ENCODE results near the gene ASGR1. TPM values are rescaled to one million over a fixed set of nuclear protein-coding genes. Genes with fewer than 3 reads are reported as not detected.
A peak's percentile ranks its signal among the peaks of the same experiment; 100 is the strongest.

Gene ASGR1
- total RNA-seq, 2 experiments from 2014 or later, result 0.64 to 0.85 TPM

DNA sequence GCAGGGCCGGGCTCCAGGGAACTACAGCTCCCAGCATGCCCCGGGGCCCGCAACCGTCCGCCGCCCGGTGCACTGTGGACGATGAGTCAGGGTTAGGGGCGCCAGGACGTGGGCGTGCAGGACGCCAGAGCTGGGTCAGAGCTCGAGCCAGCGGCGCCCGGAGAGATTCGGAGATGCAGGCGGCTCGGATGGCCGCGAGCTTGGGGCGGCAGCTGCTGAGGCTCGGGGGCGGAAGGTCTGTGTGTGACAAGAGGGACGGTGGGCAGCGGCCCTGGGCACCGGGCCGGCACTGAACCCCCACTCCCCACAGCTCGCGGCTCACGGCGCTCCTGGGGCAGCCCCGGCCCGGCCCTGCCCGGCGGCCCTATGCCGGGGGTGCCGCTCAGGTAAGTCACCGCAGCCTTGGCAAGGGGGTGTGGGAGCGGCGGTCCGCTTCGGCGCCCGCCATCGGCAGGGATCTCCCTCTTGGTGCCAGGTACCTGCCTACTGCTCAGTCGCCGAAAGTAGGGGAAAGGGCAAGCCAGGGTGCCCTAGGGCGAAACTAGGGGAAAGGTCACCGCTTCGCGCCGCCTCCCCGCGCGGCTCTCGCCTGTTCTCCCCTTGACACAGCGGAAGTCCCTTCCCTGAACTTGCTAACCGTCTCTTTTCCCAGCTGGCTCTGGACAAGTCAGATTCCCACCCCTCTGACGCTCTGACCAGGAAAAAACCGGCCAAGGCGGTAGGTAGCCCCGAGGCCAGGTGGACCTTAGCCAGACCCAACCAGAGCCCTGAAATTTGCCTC, 40.8 kb upstream of the ASGR1 start, which contains the start of the genes ACADVL and DLG4:
Gene ACADVL, plus strand, starts transcription at position 127 of the 781 bp plus-strand sequence. Its CDS starts 47 bp downstream, at position 174.
Gene DLG4, minus strand, starts transcription at position 25 of the 781 bp plus-strand sequence.
- no peak for TF ChIP-seq CTCF (IDR thresholded peaks at IDR 0.05)
- ChIA-PET POLR2A (interaction anchor here (0.6 to 13.1 kb wide), 14 partner anchors 14 to 1801 kb away, joined by 3 to 234 read pairs (median 4); partner anchors contain the start of genes CTDNEP1, DVL2, ELP5 and GABARAP), CTCF (interaction anchor here (0.5 to 3.4 kb wide), 19 partner anchors 14 to 174 kb away, joined by 3 to 31 read pairs (median 4); partner anchors contain the start of genes ACAP1, DVL2, GABARAP and NEURL4)
- intact Hi-C loops (cut with DNase I, micrococcal nuclease), result loop anchor here (1.0 to 5.0 kb wide), 4 partner anchors 17 to 87 kb away; partner anchors contain the start of genes CTDNEP1 (in 1 of the 2), EIF5A (in 1 of the 2) and ELP5 (in 1 of the 2)
- peaks cover 61% of the 10 kb centered on the region for H3K4me1 ChIP-seq (ENCODE audit: insufficient read depth, low read length)
- no peaks in the 10 kb centered on the region for H3K9me3 ChIP-seq (ENCODE audit: control insufficient read depth in 1 of 2, insufficient read depth in 1 of 2, low read length in 2 of 2)
- Mint-ChIP-seq H3K27me3 (no peaks in the 10 kb centered on the region), H3K4me3 (peak within 1 kb of the TSS; percentile 95), H3K9me3 (no peaks in the 10 kb centered on the region), H3K4me1 (ENCODE audit: low read depth) (peaks cover 54% of the 10 kb centered on the region), H3K27ac (peak within 1 kb of the TSS; percentile 76), H3K36me3 (ENCODE audit: low read depth) (peaks cover 17% of the 10 kb centered on the region)
- H3K36me3 ChIP-seq (ENCODE audit: insufficient read depth, low read length), result peaks cover 35% of the 10 kb centered on the region
- H3K4me3 ChIP-seq (ENCODE audit: low read length), result peak within 1 kb of the TSS; percentile 70
- peak within 1 kb of the TSS; percentile 75 to 79 for H3K27ac ChIP-seq (ENCODE audit: low read depth in 1 of 2, low read length in 2 of 2)
- peak; percentile 50 for ATAC-seq (ENCODE audit: poor library complexity)
- H3K27me3 ChIP-seq (ENCODE audit: control insufficient read depth in 1 of 2, insufficient read depth in 2 of 2, low read length in 2 of 2), result no peaks in the 10 kb centered on the region
- DNase-seq, result peak; percentile 53 to 86 (median 74)

DNA sequence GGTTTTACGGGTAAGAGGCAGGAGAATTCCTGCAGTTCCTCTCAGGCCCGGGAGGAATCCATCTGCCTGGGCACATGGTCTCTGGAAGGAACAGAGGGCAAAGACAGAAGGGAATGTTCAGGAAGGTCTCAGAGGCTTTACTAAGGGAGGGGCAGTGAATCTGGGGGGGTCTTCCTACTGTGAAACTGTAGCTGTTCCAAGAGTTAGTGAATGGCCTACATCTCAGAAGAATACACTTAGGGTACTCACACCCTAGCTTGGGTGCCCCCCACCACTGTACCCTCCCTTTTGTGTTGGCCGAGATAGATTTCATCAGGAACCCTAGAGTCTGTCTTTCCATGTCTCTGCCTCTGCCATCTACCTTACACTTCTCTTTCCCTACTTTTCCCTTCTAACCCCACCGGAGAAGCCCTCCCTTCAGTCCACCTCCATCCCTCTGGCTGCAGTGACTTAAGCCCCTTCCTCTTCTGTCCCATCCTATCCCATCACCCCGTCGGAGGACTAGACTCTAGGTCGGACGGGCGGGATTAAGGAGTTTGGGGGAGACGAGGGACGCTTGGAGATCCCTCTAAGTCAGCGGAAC, 40.1 kb upstream of the ASGR1 start:
- Histone ChIP-seq H3K9me3 (ENCODE audit: control insufficient read depth in 1 of 2, insufficient read depth in 1 of 2, low read length in 2 of 2) (no peaks in the 10 kb centered on the region), H3K36me3 (ENCODE audit: insufficient read depth, low read length) (peaks cover 29% of the 10 kb centered on the region), H3K4me1 (ENCODE audit: insufficient read depth, low read length) (peaks cover 68% of the 10 kb centered on the region), H3K27me3 (ENCODE audit: control insufficient read depth in 1 of 2, insufficient read depth in 2 of 2, low read length in 2 of 2) (no peaks in the 10 kb centered on the region), H3K27ac (ENCODE audit: low read depth in 1 of 2, low read length in 2 of 2) (peak overlapping the region; percentile 75 to 79), H3K4me3 (ENCODE audit: low read length) (peak overlapping the region; percentile 70)
- H3K36me3 Mint-ChIP-seq (ENCODE audit: low read depth), result peaks cover 16% of the 10 kb centered on the region
- no peak for TF ChIP-seq CTCF (IDR thresholded peaks at IDR 0.05)
- H3K4me1 Mint-ChIP-seq (ENCODE audit: low read depth), result peaks cover 61% of the 10 kb centered on the region
- ATAC-seq (ENCODE audit: poor library complexity), result no peak
- peak overlapping the region; percentile 95 for H3K4me3 Mint-ChIP-seq
- peak overlapping the region; percentile 76 for H3K27ac Mint-ChIP-seq
- CTCF ChIA-PET, result interaction anchor here (0.5 to 3.4 kb wide), 5 partner anchors 16 to 77 kb away, joined by 3 to 31 read pairs (median 19); partner anchors contain the start of genes DVL2 and GABARAP
- no peaks in the 10 kb centered on the region for H3K9me3 Mint-ChIP-seq
- POLR2A ChIA-PET, result interaction anchor here (0.6 to 13.1 kb wide), 9 partner anchors 14 to 1800 kb away, joined by 3 to 234 read pairs (median 5); partner anchors contain the start of genes CTDNEP1, DVL2, ELP5 and GABARAP
- no peaks in the 10 kb centered on the region for H3K27me3 Mint-ChIP-seq
- intact Hi-C loops (cut with DNase I, micrococcal nuclease), result loop anchor here in 1 of 2 experiments (5.0 kb wide), 1 partner anchor 33 kb away; the partner anchor contains the start of genes CTDNEP1 and ELP5
- DNase-seq, result peak in 1 of 14 experiments; percentile 0

DNA sequence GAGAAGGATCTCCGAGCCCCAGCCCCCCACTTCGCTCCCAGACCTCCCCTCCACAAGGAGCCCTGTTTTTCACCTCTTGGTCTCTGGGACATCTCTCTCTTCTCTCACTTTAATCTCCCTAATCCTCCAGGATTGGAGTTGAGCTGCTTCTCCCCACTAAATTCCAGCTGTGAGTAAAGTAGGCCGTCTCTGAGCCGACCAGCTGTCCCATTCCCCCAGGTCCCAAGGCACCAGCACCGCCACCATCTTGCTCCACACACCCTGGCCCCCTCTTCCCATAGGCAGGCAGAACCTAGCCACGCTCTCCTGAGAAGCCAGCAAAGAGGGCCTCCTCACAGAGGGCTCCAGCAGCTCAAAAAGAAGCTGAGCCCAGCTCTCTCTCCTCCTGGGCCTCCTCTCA, 39.6 kb upstream of the ASGR1 start:
- H3K4me1 ChIP-seq (ENCODE audit: insufficient read depth, low read length), result peaks cover 74% of the 10 kb centered on the region
- Mint-ChIP-seq H3K4me1 (ENCODE audit: low read depth) (peaks cover 67% of the 10 kb centered on the region), H3K4me3 (peak overlapping the region; percentile 95), H3K9me3 (no peaks in the 10 kb centered on the region), H3K36me3 (ENCODE audit: low read depth) (peaks cover 11% of the 10 kb centered on the region), H3K27ac (peak overlapping the region; percentile 76), H3K27me3 (no peaks in the 10 kb centered on the region)
- no peak for TF ChIP-seq CTCF (IDR thresholded peaks at IDR 0.05)
- peak in 1 of 14 experiments; percentile 1 for DNase-seq
- no peaks in the 10 kb centered on the region for H3K27me3 ChIP-seq (ENCODE audit: control insufficient read depth in 1 of 2, insufficient read depth in 2 of 2, low read length in 2 of 2)
- ATAC-seq (ENCODE audit: poor library complexity), result no peak
- intact Hi-C loops (cut with DNase I, micrococcal nuclease), result loop anchor here in 1 of 2 experiments (5.0 kb wide), 1 partner anchor 34 kb away; the partner anchor contains the start of genes CTDNEP1 and ELP5
- ChIA-PET POLR2A (interaction anchor here (1.4 to 13.1 kb wide), 3 partner anchors 19 to 111 kb away, joined by 5 to 234 read pairs (median 10); partner anchors contain the start of genes CTDNEP1, DVL2, ELP5 and GABARAP), CTCF (interaction anchor here (3.0 kb wide), 1 partner anchor 77 kb away, joined by 31 read pairs; no protein-coding TSS in a partner anchor)
- H3K9me3 ChIP-seq (ENCODE audit: control insufficient read depth in 1 of 2, insufficient read depth in 1 of 2, low read length in 2 of 2), result no peaks in the 10 kb centered on the region
- H3K4me3 ChIP-seq (ENCODE audit: low read length), result no peak overlapping the region
- peak overlapping the region; percentile 75 to 79 for H3K27ac ChIP-seq (ENCODE audit: low read depth in 1 of 2, low read length in 2 of 2)
- peaks cover 24% of the 10 kb centered on the region for H3K36me3 ChIP-seq (ENCODE audit: insufficient read depth, low read length)

All from CD4-positive, alpha-beta T cell (primary cell).